ENCODE measurements around the gene SAFB2.

DNA sequence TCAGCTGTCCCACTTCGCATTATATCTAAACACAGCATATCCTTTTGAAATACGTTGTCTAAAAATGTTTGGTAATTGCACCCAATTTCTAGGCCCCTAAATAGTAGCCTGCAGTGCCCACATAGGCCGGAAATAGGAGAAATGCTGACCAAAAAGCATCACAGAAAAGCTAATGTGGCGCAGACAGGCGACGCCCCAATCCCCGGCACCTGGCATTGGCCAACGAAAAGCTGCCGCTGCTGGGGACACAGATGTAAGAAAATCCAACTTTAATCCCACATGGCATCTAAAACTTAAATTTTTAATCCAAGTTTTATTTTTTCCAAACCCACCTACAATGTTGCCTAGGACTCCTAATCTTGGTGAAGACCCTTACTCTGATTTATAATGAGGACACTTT, 4.0 kb downstream of the SAFB2 start:
- no peak for TF ChIP-seq CTCF (IDR thresholded peaks at IDR 0.05)
- TF ChIP-seq EZH2 (IDR thresholded peaks at IDR 0.05; ENCODE audit: borderline replicate concordance, insufficient read depth, low read depth, low read length, poor library complexity, severe bottlenecking), result no peak

Measured in B cell (primary cell).